Subcutaneous adipose tissue (tissue), 4 donors: ENCODE measurements around the gene MTFR1L. TPM values are rescaled to one million over a fixed set of nuclear protein-coding genes. Genes with fewer than 3 reads are reported as not detected.

ENCODE experiments used
- total RNA-seq, 4 donors: library from RNA; depleted of rRNA; stranded (reverse); fragments of >200 nt; gene quantifications; one replicate each; pipeline ENCODE4 v1.1.0, GENCODE V29; 2016
- TF ChIP-seq, protein P1 (sequence below): fragments of 450-650 bp; IDR thresholded peaks from one replicate; pipeline ENCODE4 v1.5.1; 2016; ENCODE audit warnings: low read depth, mild to moderate bottlenecking, control low read depth, antibody characterized with exemption, moderate library complexity

Gene MTFR1L
- total RNA-seq, 4 donors from 2014 or later: 53.6 to 89.5 (median 60.4) TPM

- TF ChIP-seq, protein P1, sequence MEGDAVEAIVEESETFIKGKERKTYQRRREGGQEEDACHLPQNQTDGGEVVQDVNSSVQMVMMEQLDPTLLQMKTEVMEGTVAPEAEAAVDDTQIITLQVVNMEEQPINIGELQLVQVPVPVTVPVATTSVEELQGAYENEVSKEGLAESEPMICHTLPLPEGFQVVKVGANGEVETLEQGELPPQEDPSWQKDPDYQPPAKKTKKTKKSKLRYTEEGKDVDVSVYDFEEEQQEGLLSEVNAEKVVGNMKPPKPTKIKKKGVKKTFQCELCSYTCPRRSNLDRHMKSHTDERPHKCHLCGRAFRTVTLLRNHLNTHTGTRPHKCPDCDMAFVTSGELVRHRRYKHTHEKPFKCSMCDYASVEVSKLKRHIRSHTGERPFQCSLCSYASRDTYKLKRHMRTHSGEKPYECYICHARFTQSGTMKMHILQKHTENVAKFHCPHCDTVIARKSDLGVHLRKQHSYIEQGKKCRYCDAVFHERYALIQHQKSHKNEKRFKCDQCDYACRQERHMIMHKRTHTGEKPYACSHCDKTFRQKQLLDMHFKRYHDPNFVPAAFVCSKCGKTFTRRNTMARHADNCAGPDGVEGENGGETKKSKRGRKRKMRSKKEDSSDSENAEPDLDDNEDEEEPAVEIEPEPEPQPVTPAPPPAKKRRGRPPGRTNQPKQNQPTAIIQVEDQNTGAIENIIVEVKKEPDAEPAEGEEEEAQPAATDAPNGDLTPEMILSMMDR: no peak
Observed at GRCh38 chr1:25794325-25794724, 25.4 kb upstream of the MTFR1L start.

GRCh38 chr1:25795211-25795610 is 24.5 kb upstream of the MTFR1L start:
- TF ChIP-seq, protein P1: no peak

DNA sequence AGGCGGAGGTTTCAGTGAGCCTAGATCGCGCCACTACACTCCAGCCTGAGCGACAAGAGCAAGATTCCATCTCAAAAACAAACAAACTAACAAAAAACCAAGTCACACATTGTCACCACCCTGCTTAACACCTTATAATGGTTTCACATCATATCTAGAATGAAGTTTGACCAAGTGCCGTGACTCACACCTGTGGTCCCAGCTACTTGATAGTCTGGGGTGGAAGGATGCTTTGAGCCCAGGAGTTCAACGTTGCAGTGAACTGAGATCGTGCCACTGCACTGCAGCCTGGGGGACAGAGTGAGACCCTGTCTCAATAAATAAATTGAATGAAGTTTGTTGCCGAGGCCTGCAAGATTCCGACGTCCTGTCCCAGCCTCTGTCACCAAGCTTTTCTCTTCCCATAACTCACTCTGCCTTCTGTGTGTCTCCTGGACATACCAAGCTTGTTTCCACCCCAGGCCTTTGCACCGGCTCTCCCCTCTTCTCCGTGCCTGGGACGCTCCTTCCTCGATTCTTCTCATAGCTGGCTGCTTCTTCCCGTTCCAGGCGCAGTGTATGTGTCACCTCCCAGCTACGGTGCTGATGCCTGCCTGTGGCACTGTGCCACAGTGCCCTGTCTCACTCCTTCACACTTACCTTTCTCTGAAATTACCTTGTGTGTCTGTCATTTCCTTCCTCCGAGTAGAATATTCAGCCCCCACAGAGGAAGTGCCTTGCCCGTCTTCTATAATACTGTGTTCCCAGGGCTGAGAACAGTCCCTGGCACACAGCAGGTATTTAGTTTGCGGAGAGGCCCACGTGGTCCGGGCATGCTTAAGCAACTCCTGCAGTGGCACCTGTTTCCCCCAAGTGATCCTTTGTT is 23.6 kb upstream of the MTFR1L start:
- TF ChIP-seq, protein P1: no peak

- TF ChIP-seq, protein P1: no peak
Observed at GRCh38 chr1:25796811-25797458, 22.8 kb upstream of the MTFR1L start.

DNA sequence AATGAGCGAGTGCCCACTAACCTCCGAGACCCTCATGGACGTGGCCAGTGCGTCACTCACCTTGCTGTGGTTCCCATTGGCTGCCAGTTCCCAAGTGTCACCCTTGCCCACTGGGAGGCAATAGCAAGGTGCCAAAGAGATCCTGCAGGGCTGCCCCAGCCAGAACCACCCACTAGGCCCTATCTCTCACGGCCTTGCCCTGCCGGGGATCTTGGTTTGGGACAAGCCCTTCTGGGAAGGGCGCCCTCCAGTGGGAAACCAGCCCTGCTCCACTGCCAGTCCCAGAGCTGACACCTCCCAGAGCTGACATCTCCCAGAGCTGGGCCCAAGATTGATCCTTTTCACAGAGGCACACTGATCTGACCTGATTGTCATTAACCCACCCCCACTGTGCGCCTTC is 21.8 kb upstream of the MTFR1L start:
- TF ChIP-seq, protein P1: no peak

GRCh38 chr1:25798666-25799351 is 20.9 kb upstream of the MTFR1L start:
- TF ChIP-seq, protein P1: no peak

DNA sequence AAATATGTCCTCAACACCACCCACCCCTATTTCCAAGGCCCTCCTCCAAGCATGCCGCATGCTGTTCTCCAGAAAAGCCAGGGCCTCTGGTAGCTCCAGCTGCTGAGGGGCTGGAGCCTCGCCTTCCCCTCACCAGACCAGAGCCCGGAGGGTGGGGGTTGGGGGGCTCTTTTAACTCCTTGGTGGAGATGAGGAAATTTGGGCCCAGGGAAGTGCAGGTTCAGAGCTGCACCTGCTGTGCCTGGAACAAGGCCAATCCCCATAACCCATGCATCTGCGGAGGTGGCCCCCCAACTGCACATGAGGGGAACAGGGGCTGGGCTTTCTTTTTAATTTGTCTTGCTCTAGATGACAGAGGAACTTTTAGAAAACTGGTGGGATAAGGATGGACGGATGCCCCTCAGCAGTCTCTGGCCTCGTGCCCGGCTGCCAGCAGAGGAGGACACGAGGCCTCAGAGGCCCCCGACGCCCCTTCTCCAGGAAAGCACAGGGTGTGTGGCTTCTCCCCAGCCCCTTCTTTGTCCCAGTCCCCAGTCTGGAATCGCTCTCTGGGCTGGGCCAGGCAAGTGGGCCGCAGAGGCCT is 20.3 kb upstream of the MTFR1L start:
- TF ChIP-seq, protein P1: no peak
